ENCODE measurements around the gene APPL1.

Gene APPL1

DNA sequence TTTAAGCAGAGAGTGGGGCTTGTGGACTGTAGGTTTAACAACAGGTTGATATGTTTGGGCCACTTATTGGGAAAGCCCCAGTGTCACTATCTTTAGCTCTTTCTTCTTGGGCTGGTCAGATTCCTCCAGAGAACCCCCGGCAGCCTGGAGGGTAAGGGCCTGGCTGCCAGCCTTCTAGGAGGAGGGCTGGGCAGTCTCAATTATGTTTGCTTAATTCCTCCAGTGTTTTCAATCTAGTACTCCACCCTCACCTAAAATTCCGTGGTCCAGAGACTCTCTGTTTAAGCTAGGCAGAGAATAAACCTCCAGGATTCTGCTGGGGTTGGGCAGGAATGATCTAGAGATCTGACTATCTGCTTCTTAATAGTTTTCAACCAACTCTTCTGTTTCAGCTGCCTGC lies 59.7 kb downstream of the APPL1 start:
- H4K91ac ChIP-seq (ENCODE audit: low read length): no peak overlapping the region
- no peak overlapping the region for H2AK5ac ChIP-seq (ENCODE audit: low read length, severe bottlenecking)
- no peak overlapping the region for H3K4me3 ChIP-seq (ENCODE audit: insufficient read depth in 1 of 2, low read depth in 1 of 2, low read length in 2 of 2)
- WGBS: 90% methylated on average over 2 of the region's 2 CpGs
- no peaks in the 10 kb centered on the region for H3K9me3 ChIP-seq (ENCODE audit: control insufficient read depth, low read length)
- no peak overlapping the region for H3K27ac ChIP-seq (ENCODE audit: low read length, poor library complexity, severe bottlenecking)
- no peak overlapping the region for H2BK5ac ChIP-seq (ENCODE audit: low read depth, low read length, poor library complexity, severe bottlenecking)
- no peak overlapping the region for H3K9ac ChIP-seq (ENCODE audit: low read length)
- no peaks in the 10 kb centered on the region for H3K79me1 ChIP-seq (replicated peaks; ENCODE audit: low read length, poor library complexity, severe bottlenecking)
- DNase-seq: no peak
- H3K27me3 ChIP-seq (ENCODE audit: control insufficient read depth in 1 of 2, insufficient read depth in 1 of 2, low read length in 2 of 2): no peaks in the 10 kb centered on the region
- no peaks in the 10 kb centered on the region for H3K4me1 ChIP-seq (ENCODE audit: control insufficient read depth, insufficient read depth, low read depth, low read length)
- H3K23ac ChIP-seq (ENCODE audit: low read length in 2 of 2): no peak overlapping the region
- no peak overlapping the region for H3K18ac ChIP-seq (ENCODE audit: low read depth in 1 of 2, low read length in 2 of 2)
- no peak overlapping the region for H2BK120ac ChIP-seq (ENCODE audit: low read depth, low read length)
- no peak overlapping the region for H2BK15ac ChIP-seq (ENCODE audit: low read depth, poor library complexity, severe bottlenecking)
- H2AFZ ChIP-seq (ENCODE audit: low read depth, low read length): no peak overlapping the region
- no peak overlapping the region for H3K4ac ChIP-seq (ENCODE audit: low read depth in 1 of 2, low read length in 2 of 2)
- H3K36me3 ChIP-seq (ENCODE audit: control insufficient read depth in 1 of 2, insufficient read depth in 2 of 2, low read depth in 1 of 2, low read length in 2 of 2): no peaks in the 10 kb centered on the region
- no peak overlapping the region for H2BK12ac ChIP-seq (ENCODE audit: low read length in 2 of 2)
- no peak overlapping the region for H3K4me2 ChIP-seq (ENCODE audit: low read length, poor library complexity, severe bottlenecking)
- no peak overlapping the region for H4K8ac ChIP-seq (ENCODE audit: low read length)
- no peak overlapping the region for H3K14ac ChIP-seq (ENCODE audit: low read length in 2 of 2)

DNA sequence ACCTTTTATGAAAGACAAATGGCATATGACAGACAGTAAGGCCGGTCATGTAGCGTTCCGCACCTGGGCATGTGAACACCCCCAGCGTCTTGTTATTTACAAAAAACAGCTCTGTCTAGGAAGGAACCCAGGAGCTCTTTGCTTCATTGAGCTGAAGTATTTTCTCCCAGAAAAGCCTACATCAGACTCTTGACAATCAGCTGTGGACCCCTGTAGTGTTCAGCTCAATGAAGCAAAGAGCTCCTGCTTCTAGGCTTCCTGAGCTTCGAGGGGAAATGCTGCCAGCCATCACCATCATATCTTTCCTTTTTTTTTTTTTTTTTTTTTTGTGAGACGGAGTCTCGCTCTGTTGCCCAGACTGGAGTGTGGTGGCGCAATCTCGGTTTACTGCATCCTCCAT lies 60.9 kb downstream of the APPL1 start:
- Histone ChIP-seq H3K23ac (ENCODE audit: low read length in 2 of 2) (no peak overlapping the region), H4K91ac (ENCODE audit: low read length) (no peak overlapping the region), H4K8ac (ENCODE audit: low read length) (no peak overlapping the region), H3K4ac (ENCODE audit: low read depth in 1 of 2, low read length in 2 of 2) (no peak overlapping the region), H3K9me3 (ENCODE audit: control insufficient read depth, low read length) (no peaks in the 10 kb centered on the region), H2BK120ac (ENCODE audit: low read depth, low read length) (no peak overlapping the region), H3K27me3 (ENCODE audit: control insufficient read depth in 1 of 2, insufficient read depth in 1 of 2, low read length in 2 of 2) (no peaks in the 10 kb centered on the region), H2BK15ac (ENCODE audit: low read depth, poor library complexity, severe bottlenecking) (no peak overlapping the region), H2AK5ac (ENCODE audit: low read length, severe bottlenecking) (no peak overlapping the region), H2AFZ (ENCODE audit: low read depth, low read length) (no peak overlapping the region), H3K4me2 (ENCODE audit: low read length, poor library complexity, severe bottlenecking) (no peak overlapping the region), H2BK12ac (ENCODE audit: low read length in 2 of 2) (no peak overlapping the region), H2BK5ac (ENCODE audit: low read depth, low read length, poor library complexity, severe bottlenecking) (no peak overlapping the region), H3K18ac (ENCODE audit: low read depth in 1 of 2, low read length in 2 of 2) (no peak overlapping the region), H3K27ac (ENCODE audit: low read length, poor library complexity, severe bottlenecking) (no peak overlapping the region), H3K4me3 (ENCODE audit: insufficient read depth in 1 of 2, low read depth in 1 of 2, low read length in 2 of 2) (no peak overlapping the region), H3K14ac (ENCODE audit: low read length in 2 of 2) (no peak overlapping the region), H3K4me1 (ENCODE audit: control insufficient read depth, insufficient read depth, low read depth, low read length) (no peaks in the 10 kb centered on the region), H3K79me1 (replicated peaks; ENCODE audit: low read length, poor library complexity, severe bottlenecking) (no peaks in the 10 kb centered on the region), H3K36me3 (ENCODE audit: control insufficient read depth in 1 of 2, insufficient read depth in 2 of 2, low read depth in 1 of 2, low read length in 2 of 2) (no peaks in the 10 kb centered on the region), H3K9ac (ENCODE audit: low read length) (no peak overlapping the region)
- no peak for DNase-seq
- WGBS: 94% methylated on average over 5 of the region's 9 CpGs

DNA sequence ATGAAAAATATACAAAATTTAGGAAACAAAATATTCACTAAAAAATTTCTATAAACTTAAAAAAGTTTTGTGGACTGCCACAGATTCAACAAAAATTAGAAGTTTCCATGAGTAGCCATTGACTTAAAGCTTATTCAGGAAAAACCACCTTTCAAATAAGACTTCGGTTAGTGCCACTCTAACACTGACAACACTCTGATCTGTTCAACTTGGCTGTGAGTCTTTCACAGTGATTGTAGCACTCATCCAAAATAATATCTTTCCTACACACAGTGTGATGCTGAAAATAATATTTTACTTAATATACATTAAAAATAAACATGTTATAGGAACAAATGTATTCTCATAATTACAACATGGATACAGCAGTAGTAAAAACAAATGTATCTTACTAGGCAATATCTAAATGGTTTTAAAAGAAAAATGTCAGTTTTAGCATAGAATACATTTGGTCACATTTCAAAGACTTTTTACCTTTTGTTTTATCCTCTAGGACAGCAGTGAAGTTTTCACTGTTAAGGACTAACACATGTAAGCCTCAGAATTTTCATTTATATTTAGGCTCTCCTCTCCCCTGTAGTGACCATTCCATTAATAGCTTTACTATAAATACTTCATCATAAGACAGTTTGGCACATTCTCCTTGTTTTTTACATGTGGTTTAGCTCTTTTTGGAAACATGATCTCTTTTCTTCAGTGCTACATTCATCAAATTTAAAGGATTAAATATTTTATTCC lies 64.8 kb downstream of the APPL1 start, which contains the start of gene ASB14:
TSS of gene ASB14 (minus strand) at position 527 of the 738 bp plus-strand sequence. CDS start 652 bp downstream, outside the sequence.
- Histone ChIP-seq H3K4me1 (ENCODE audit: control insufficient read depth, insufficient read depth, low read depth, low read length) (no peaks in the 10 kb centered on the region), H3K79me1 (replicated peaks; ENCODE audit: low read length, poor library complexity, severe bottlenecking) (no peaks in the 10 kb centered on the region), H3K27me3 (ENCODE audit: control insufficient read depth in 1 of 2, insufficient read depth in 1 of 2, low read length in 2 of 2) (no peaks in the 10 kb centered on the region), H2AK5ac (ENCODE audit: low read length, severe bottlenecking) (no peak within 1 kb of the TSS), H3K4me3 (ENCODE audit: insufficient read depth in 1 of 2, low read depth in 1 of 2, low read length in 2 of 2) (no peak within 1 kb of the TSS), H2BK15ac (ENCODE audit: low read depth, poor library complexity, severe bottlenecking) (no peak within 1 kb of the TSS), H3K18ac (ENCODE audit: low read depth in 1 of 2, low read length in 2 of 2) (no peak within 1 kb of the TSS), H3K27ac (ENCODE audit: low read length, poor library complexity, severe bottlenecking) (no peak within 1 kb of the TSS), H4K8ac (ENCODE audit: low read length) (no peak within 1 kb of the TSS), H3K4me2 (ENCODE audit: low read length, poor library complexity, severe bottlenecking) (no peak within 1 kb of the TSS), H3K23ac (ENCODE audit: low read length in 2 of 2) (no peak within 1 kb of the TSS), H3K9me3 (ENCODE audit: control insufficient read depth, low read length) (no peaks in the 10 kb centered on the region), H2BK12ac (ENCODE audit: low read length in 2 of 2) (no peak within 1 kb of the TSS), H3K9ac (ENCODE audit: low read length) (no peak within 1 kb of the TSS), H4K91ac (ENCODE audit: low read length) (no peak within 1 kb of the TSS), H2BK120ac (ENCODE audit: low read depth, low read length) (no peak within 1 kb of the TSS), H3K36me3 (ENCODE audit: control insufficient read depth in 1 of 2, insufficient read depth in 2 of 2, low read depth in 1 of 2, low read length in 2 of 2) (no peaks in the 10 kb centered on the region), H2BK5ac (ENCODE audit: low read depth, low read length, poor library complexity, severe bottlenecking) (no peak within 1 kb of the TSS), H3K14ac (ENCODE audit: low read length in 2 of 2) (no peak within 1 kb of the TSS), H2AFZ (ENCODE audit: low read depth, low read length) (no peak within 1 kb of the TSS), H3K4ac (ENCODE audit: low read depth in 1 of 2, low read length in 2 of 2) (no peak within 1 kb of the TSS)
- DNase-seq: no peak
- WGBS: 100% methylated on average over 1 of the region's 1 CpG

DNA sequence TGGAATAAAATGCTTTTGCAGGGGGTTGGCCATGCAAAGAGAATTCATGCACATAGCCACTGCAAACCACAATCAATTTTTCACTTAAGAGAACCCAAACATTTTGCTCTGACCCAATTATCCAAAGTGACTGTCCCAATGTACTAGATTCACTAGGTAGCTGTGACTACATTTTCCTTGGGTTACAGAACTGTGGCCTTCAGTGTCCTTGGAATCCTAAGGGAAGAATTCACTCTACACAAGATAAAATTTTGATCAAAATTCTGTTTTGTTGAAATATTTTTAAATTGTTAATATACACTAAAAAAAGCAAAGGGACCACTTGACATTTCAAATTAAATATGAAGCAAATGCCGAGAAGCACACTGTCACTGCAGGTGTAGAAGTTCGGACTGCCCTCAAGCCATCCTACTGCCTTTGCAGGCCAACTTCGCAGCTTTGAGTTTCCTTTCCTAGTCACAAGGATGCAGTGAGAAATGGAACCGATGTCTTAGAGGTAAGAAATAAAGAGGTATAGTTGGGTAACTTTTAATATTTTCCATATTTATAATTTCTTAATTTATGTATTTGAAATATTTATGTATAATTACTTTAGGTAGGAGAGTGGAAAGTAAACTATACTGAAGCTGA lies 65.5 kb downstream of the APPL1 start:
- DNase-seq: no peak
- Histone ChIP-seq H2BK5ac (ENCODE audit: low read depth, low read length, poor library complexity, severe bottlenecking) (no peak overlapping the region), H3K9me3 (ENCODE audit: control insufficient read depth, low read length) (no peaks in the 10 kb centered on the region), H3K27me3 (ENCODE audit: control insufficient read depth in 1 of 2, insufficient read depth in 1 of 2, low read length in 2 of 2) (no peaks in the 10 kb centered on the region), H4K91ac (ENCODE audit: low read length) (no peak overlapping the region), H3K79me1 (replicated peaks; ENCODE audit: low read length, poor library complexity, severe bottlenecking) (no peaks in the 10 kb centered on the region), H3K23ac (ENCODE audit: low read length in 2 of 2) (no peak overlapping the region), H3K4me1 (ENCODE audit: control insufficient read depth, insufficient read depth, low read depth, low read length) (peaks cover under 1% of the 10 kb centered on the region), H3K18ac (ENCODE audit: low read depth in 1 of 2, low read length in 2 of 2) (no peak overlapping the region), H3K4me2 (ENCODE audit: low read length, poor library complexity, severe bottlenecking) (no peak overlapping the region), H2AFZ (ENCODE audit: low read depth, low read length) (no peak overlapping the region), H3K4me3 (ENCODE audit: insufficient read depth in 1 of 2, low read depth in 1 of 2, low read length in 2 of 2) (no peak overlapping the region), H2BK120ac (ENCODE audit: low read depth, low read length) (no peak overlapping the region), H2AK5ac (ENCODE audit: low read length, severe bottlenecking) (no peak overlapping the region), H3K9ac (ENCODE audit: low read length) (no peak overlapping the region), H4K8ac (ENCODE audit: low read length) (no peak overlapping the region), H3K4ac (ENCODE audit: low read depth in 1 of 2, low read length in 2 of 2) (no peak overlapping the region), H2BK15ac (ENCODE audit: low read depth, poor library complexity, severe bottlenecking) (no peak overlapping the region), H3K14ac (ENCODE audit: low read length in 2 of 2) (no peak overlapping the region), H2BK12ac (ENCODE audit: low read length in 2 of 2) (no peak overlapping the region), H3K36me3 (ENCODE audit: control insufficient read depth in 1 of 2, insufficient read depth in 2 of 2, low read depth in 1 of 2, low read length in 2 of 2) (no peaks in the 10 kb centered on the region), H3K27ac (ENCODE audit: low read length, poor library complexity, severe bottlenecking) (no peak overlapping the region)
- 95% methylated on average over 3 of the region's 4 CpGs for WGBS
